HG03064 (cell line): ENCODE measurements around the gene TCF19.
"Not testable (repeated sequence)": the region's sequence is repeated elsewhere in the genome, so short reads cannot be mapped to it uniquely, and the experiment has no call there.

Source experiments
- ATAC-seq: cut with Tn5 transposase; IDR thresholded peaks from one replicate; pipeline ENCODE4 v1.9.1; 2021; ENCODE audit warnings: low read depth; ENCODE audit not compliant: unreplicated experiment

Gene TCF19

GRCh38 chr6:31175971-31176370 lies 17.6 kb downstream of the TCF19 start:
- no peak for ATAC-seq

GRCh38 chr6:31178143-31179041 lies 20.0 kb downstream of the TCF19 start:
- no peak for ATAC-seq

GRCh38 chr6:31179042-31179386 lies 20.6 kb downstream of the TCF19 start:
- ATAC-seq: no peak

GRCh38 chr6:31179896-31180295 lies 21.5 kb downstream of the TCF19 start:
- no peak for ATAC-seq

- ATAC-seq: no peak
Measured at GRCh38 chr6:31180500-31180899, 22.1 kb downstream of the TCF19 start.

- ATAC-seq: not testable (repeated sequence)
Measured at GRCh38 chr6:31183287-31183686, 24.9 kb downstream of the TCF19 start.

- ATAC-seq: not testable (repeated sequence)
Measured at GRCh38 chr6:31183859-31184258, 25.5 kb downstream of the TCF19 start.

- ATAC-seq: not testable (repeated sequence)
Measured at GRCh38 chr6:31185695-31186051, 27.3 kb downstream of the TCF19 start.

GRCh38 chr6:31186052-31186734 lies 27.8 kb downstream of the TCF19 start:
- no peak for ATAC-seq

GRCh38 chr6:31187780-31188194 lies 29.4 kb downstream of the TCF19 start:
- no peak for ATAC-seq

- ATAC-seq: not testable (repeated sequence)
Measured at GRCh38 chr6:31189223-31189622, 30.8 kb downstream of the TCF19 start.

GRCh38 chr6:31190488-31190887 lies 32.1 kb downstream of the TCF19 start:
- ATAC-seq: no peak

GRCh38 chr6:31192431-31193105 lies 34.2 kb downstream of the TCF19 start:
- not testable (repeated sequence) for ATAC-seq

- ATAC-seq: no peak
Measured at GRCh38 chr6:31193206-31193605, 34.8 kb downstream of the TCF19 start.

GRCh38 chr6:31194061-31194834 lies 35.9 kb downstream of the TCF19 start:
- no peak for ATAC-seq

- not testable (repeated sequence) for ATAC-seq
Measured at GRCh38 chr6:31195308-31195979, 37.1 kb downstream of the TCF19 start.

GRCh38 chr6:31196251-31197022 lies 38.0 kb downstream of the TCF19 start:
- ATAC-seq: not testable (repeated sequence)

GRCh38 chr6:31197559-31198305 lies 39.3 kb downstream of the TCF19 start:
- peak; percentile 58 for ATAC-seq

- ATAC-seq: not testable (repeated sequence)
Measured at GRCh38 chr6:31199105-31199452, 40.7 kb downstream of the TCF19 start.
